Kidney (tissue), 14 donors: ENCODE measurements around the gene AQP3. TPM values are rescaled to one million over a fixed set of nuclear protein-coding genes. Genes with fewer than 3 reads are reported as not detected.
"Not testable (repeated sequence)": the region's sequence is repeated elsewhere in the genome, so short reads cannot be mapped to it uniquely, and the experiment has no call there.

Experiments used
- DNase-seq, 5 donors: peaks; one replicate each; pipeline ENCODE4 v3.0.0-alpha.2; 2013 to 2020
- FAIRE-seq: peaks from 2 replicates; lab custom pipeline; 2012; peaks lifted over from hg19 to GRCh38; lab: Jason Lieb, UNC
- H3K27ac ChIP-seq, 2 donors: one replicate each; pipeline ENCODE4 v1.7.0; 2013; ENCODE audit warnings: low read depth in 2 of 2, low read length in 2 of 2, inconsistent platforms in 1 of 2
- H3K27me3 ChIP-seq: one replicate; pipeline ENCODE4 v1.7.1; 2013; ENCODE audit warnings: low read length, inconsistent platforms; ENCODE audit not compliant: control insufficient read depth, insufficient read depth
- H3K36me3 ChIP-seq, 3 donors: one replicate each; pipeline versions ENCODE4 v1.7.0 to v1.7.1; 2013; ENCODE audit warnings: low read length in 3 of 3, control low read depth in 1 of 3, inconsistent platforms in 1 of 3; ENCODE audit not compliant: insufficient read depth in 3 of 3, control insufficient read depth in 2 of 3
- H3K4me1 ChIP-seq, 3 donors: one replicate each; pipeline versions ENCODE4 v1.7.0 to v1.7.1; 2013; ENCODE audit warnings: low read length in 3 of 3, inconsistent platforms in 1 of 3, low read depth in 1 of 3; ENCODE audit not compliant: control insufficient read depth in 2 of 3, insufficient read depth in 2 of 3
- H3K4me3 ChIP-seq, 3 donors: one replicate each; pipeline versions ENCODE4 v1.7.0 to v1.8.1; 2013; ENCODE audit warnings: low read length in 3 of 3, control low read depth in 1 of 3, inconsistent platforms in 1 of 3
- H3K9ac ChIP-seq, 3 donors: one replicate each; pipeline versions ENCODE4 v1.7.0 to v1.7.1; 2013; ENCODE audit warnings: low read length in 3 of 3, control low read depth in 1 of 3, inconsistent platforms in 1 of 3
- H3K9me3 ChIP-seq, 3 donors: one replicate each; pipeline versions ENCODE4 v1.7.0 to v1.7.1; 2013; ENCODE audit warnings: low read length in 3 of 3, control low read depth in 1 of 3, inconsistent platforms in 1 of 3; ENCODE audit not compliant: control insufficient read depth in 2 of 3, insufficient read depth in 1 of 3
- intact Hi-C: fragments of 100-400 bp; cut with DNase I; formaldehyde crosslinking; loops from one replicate; pipeline ENCODE4 v1.11.1; 2022
- polyA plus RNA-seq: library from polyadenylated mRNA; stranded (reverse); fragments of 350-450 nt; fragmentation: Illumina TruSeq; extraction: RNeasy Lipid Tissue Mini Kit (QIAGEN cat#74804); gene quantifications from one replicate; pipeline ENCODE4 v1.2.3, GENCODE V29; 2014; ENCODE audit warnings: low read depth, low replicate concordance; ENCODE audit not compliant: insufficient read depth
- total RNA-seq: library from RNA; stranded (reverse); fragmentation: NEBNext Ultra II Directional; extraction: Animal tissue kit (Norgen Biotek cat#: 25700); gene quantifications from one replicate; pipeline ENCODE4 v1.2.1, GENCODE V29; 2021
- TF ChIP-seq, protein P1 (sequence below): IDR thresholded peaks from 3 replicates; pipeline ENCODE4 v1.5.1; 2012; ENCODE audit warnings: mild to moderate bottlenecking, moderate library complexity, borderline replicate concordance; ENCODE audit not compliant: insufficient read depth; ENCODE audit errors: extremely low read depth
- donor health status: control.
- donor health status: control.
- donor health status: control.
- donor health status: control.
- donor health status: control.
- donor health status: DM: yes; HTN: yes; CAD: no.
- donor health status: Normal renal cell carcinoma (clear cell type).

Gene AQP3
- total and polyA plus RNA-seq, 2 donors from 2014 or later, result 135 to 401 TPM

DNA sequence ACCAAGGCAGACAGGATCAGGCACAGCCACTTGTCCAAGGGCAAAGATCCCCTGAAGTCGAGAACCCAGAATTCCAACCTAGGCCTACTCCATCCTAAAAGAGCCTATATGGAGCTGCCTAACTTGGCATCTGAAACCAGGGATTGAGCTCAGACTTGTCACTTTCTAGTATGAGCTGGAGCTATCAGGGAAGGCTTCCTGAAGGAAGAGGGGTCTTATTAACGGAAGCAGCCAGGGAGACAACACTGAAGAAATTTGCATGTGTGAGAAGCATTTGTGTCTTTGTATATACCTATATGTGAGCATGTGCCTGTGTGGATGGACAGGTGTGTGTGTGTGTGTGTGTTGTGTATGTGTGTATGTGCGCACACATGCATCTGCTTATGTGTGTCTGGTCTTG is 40.3 kb downstream of the AQP3 start:
- no peak overlapping the region for H3K4me3 ChIP-seq
- H3K27ac ChIP-seq, result peak overlapping the region in 1 of 2 donors; percentile 46
- no peaks in the 10 kb centered on the region for H3K36me3 ChIP-seq
- intact Hi-C loops, result no loop called here
- H3K4me1 ChIP-seq, result peaks cover 0 to 8% (median 0%) of the 10 kb centered on the region in 3 donors
- no peak overlapping the region for H3K9ac ChIP-seq
- no peaks in the 10 kb centered on the region for H3K27me3 ChIP-seq
- H3K9me3 ChIP-seq, result no peaks in the 10 kb centered on the region
- DNase-seq (no peak), FAIRE-seq (no peak)
- TF ChIP-seq, protein P1, sequence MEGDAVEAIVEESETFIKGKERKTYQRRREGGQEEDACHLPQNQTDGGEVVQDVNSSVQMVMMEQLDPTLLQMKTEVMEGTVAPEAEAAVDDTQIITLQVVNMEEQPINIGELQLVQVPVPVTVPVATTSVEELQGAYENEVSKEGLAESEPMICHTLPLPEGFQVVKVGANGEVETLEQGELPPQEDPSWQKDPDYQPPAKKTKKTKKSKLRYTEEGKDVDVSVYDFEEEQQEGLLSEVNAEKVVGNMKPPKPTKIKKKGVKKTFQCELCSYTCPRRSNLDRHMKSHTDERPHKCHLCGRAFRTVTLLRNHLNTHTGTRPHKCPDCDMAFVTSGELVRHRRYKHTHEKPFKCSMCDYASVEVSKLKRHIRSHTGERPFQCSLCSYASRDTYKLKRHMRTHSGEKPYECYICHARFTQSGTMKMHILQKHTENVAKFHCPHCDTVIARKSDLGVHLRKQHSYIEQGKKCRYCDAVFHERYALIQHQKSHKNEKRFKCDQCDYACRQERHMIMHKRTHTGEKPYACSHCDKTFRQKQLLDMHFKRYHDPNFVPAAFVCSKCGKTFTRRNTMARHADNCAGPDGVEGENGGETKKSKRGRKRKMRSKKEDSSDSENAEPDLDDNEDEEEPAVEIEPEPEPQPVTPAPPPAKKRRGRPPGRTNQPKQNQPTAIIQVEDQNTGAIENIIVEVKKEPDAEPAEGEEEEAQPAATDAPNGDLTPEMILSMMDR, result no peak

DNA sequence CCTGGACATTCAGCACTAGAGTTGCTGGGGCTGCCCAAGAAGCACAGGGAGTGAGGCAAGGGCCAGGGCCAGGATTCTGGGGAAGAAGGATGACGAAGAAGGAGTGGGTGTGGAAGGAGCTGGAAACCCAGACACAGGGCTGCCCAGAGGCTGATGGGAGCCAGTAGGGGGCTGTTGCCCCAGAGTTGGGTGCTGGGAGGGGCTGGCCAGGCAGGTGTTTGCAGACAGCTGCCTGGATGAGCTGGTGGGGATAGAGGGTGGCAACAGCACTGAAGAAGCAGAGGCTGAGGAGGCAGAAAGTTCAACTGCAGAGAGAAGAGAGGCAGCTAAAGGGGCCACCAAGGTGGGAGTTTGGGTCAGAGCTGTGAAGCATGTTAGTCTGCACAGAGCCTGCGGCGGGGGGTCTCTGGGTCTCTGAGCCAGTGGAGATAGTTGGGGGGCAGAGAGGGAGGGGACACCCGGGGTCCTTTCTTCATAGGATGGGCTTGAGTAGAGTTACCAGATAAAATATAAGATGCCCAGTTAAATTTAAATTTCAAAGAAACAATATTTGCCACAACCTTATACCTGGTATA is 42.5 kb downstream of the AQP3 start:
- Histone ChIP-seq H3K9ac (no peak overlapping the region), H3K4me1 (peaks cover 0 to 8% (median 0%) of the 10 kb centered on the region in 3 donors), H3K9me3 (no peaks in the 10 kb centered on the region), H3K36me3 (no peaks in the 10 kb centered on the region), H3K27ac (no peak overlapping the region), H3K27me3 (no peaks in the 10 kb centered on the region), H3K4me3 (no peak overlapping the region)
- intact Hi-C loops, result no loop called here
- FAIRE-seq (no peak), DNase-seq (no peak)
- TF ChIP-seq, protein P1, result no peak

DNA sequence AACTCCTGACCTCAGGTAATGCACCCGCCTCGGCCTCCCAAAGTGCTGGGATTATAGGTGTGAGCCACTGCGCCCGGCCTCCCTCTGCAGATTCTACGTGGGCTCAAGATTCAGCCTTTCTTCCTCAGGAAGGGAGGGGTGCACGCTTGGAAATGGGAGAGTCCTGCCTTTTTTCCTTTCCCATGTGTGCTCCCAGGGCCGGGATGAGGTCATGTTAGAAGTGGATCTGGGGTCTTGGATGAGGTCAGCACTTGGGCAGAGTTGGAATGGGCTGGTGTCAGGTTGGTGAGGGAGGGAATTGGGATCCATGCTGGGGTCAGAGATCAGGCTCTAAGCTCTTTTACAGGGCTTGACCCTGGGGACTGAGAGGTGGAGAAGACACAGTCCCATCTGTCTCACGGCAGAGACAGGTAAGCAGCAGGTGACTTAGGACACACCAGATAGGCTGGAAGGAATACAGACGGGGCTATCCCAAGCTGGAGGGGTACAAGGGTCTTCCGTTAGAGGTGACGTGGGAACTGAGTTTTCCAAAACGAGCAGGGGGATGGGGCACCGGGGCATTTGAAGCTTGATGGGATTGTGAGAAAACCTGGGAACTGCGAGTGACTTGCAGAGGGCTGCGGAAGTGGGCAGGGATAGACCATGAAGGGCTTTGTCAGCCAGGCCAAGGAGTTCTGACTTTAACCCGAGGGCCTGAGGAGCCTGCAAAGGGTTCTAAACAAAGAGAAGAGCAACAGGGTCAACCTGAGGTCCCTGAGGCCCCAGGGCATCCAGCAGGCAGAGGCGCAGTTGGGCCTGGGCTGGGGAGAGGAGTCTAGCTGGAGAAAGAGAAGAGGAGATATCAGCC is 43.2 kb downstream of the AQP3 start:
- Histone ChIP-seq H3K36me3 (no peaks in the 10 kb centered on the region), H3K4me1 (peaks cover 0 to 8% (median 0%) of the 10 kb centered on the region in 3 donors), H3K9me3 (no peaks in the 10 kb centered on the region), H3K4me3 (no peak overlapping the region), H3K27ac (peak overlapping the region in 1 of 2 donors; percentile 60), H3K27me3 (no peaks in the 10 kb centered on the region), H3K9ac (no peak overlapping the region)
- intact Hi-C loops, result no loop called here
- DNase-seq, result peak in 1 of 5 donors; percentile 43
- FAIRE-seq, result no peak
- TF ChIP-seq, protein P1, result no peak

DNA sequence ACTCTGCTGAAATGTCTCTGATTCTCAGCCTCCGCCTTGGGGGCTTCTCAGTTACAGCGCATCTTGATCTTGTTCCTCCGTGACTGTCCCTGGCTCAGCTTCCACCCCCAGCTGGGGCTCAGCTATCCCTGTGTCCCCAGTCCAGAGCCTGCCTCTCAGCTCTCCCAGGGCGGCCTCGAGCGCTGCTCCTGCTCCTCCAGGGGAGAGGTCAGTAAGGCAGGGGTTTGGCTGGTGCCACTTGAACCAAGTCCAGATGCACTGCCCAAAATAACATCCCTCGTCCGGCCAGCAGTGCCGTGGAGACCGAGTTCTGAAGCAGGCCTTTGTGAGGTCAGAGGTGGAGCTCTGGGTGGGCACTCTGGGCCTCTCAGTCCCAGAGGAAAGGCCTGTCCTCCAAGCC is 45.0 kb downstream of the AQP3 start, which contains the start of gene AQP7:
Gene AQP7 (minus strand): TSS at position 198 of the 400 bp plus-strand sequence. CDS start 1,306 bp downstream, outside the sequence.
- H3K27me3 ChIP-seq, H3K4me1 ChIP-seq, H3K27ac ChIP-seq, H3K36me3 ChIP-seq, intact Hi-C loops, H3K9me3 ChIP-seq, FAIRE-seq, H3K4me3 ChIP-seq, H3K9ac ChIP-seq: not testable (repeated sequence)
- peak in 1 of 5 donors; percentile 35 for DNase-seq

DNA sequence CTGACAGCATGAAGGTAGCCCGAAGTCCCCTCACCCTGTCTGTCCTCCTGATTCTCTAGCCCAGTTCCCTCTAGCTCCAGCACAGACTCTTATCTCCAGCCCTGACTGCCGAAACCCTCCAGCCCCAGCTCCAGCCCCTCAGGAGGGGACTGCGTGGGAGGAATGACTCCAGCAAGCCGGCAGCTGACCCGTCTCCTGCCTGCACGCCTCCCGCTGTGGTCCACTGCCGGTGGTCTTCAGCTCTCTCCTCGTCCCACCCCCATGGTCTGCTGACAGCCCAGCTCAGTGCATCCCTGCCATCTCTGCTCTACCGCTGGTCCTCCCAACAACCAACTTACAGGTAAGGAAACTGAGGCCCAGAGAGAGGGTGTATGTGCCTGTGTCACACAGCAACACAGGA is 45.6 kb downstream of the AQP3 start:
- H3K9me3 ChIP-seq, H3K36me3 ChIP-seq, H3K4me1 ChIP-seq, intact Hi-C loops, H3K27me3 ChIP-seq, FAIRE-seq, H3K9ac ChIP-seq, H3K27ac ChIP-seq, H3K4me3 ChIP-seq: not testable (repeated sequence)
- peak in 2 of 5 donors; percentile 37 to 53 for DNase-seq

DNA sequence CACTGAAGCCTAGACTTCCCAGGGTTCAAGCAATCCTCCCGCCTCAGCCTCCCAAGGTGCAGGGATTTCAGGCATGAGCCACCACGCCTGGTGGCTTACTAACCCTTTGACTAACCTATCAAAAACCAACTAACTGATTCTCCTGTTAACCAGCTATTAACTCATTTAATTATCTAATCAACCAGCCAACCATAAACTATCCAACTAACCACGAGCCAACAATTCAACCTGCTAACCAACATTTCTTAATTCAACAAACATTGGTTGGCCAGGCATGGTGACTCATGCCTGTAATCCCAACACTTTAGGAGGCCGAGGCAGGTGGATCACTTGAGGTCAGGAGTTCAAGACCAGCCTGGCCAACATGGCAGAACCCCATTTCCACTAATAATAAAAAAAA is 48.3 kb downstream of the AQP3 start:
- H3K4me3 ChIP-seq, H3K4me1 ChIP-seq, H3K27ac ChIP-seq, H3K9me3 ChIP-seq, H3K27me3 ChIP-seq, intact Hi-C loops, FAIRE-seq, H3K9ac ChIP-seq, H3K36me3 ChIP-seq: not testable (repeated sequence)
- peak in 1 of 5 donors; percentile 27 for DNase-seq
